Limb (tissue), 2 donors: ENCODE data around the gene SNX33.

Experiments
- DNase-seq, 2 donors: peaks; one replicate each; pipeline ENCODE4 v3.0.0-alpha.2; 2016; ENCODE audit errors: extremely low spot score in 2 of 2

SNX33 gene

DNA sequence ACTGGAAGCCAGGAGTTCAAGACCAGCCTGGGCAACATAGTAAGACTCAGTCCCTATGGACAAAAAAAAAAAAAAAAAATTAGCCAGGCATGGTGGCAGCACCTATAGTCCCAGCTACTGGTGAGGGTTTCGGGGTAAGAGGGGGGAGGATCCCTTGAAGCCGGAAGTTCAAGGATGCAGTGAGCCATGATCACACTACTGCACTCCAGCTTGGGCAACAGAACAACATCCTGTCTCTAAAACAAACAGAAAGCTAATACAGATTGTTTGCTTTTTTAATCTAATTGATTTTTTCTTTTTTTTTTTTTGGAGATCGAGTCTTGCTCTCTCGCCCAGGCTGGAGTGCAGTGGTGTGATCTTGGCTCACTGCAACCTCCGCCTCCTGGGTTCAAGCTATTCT lies 6.1 kb upstream of the SNX33 start:
- DNase-seq, result no peak

DNA sequence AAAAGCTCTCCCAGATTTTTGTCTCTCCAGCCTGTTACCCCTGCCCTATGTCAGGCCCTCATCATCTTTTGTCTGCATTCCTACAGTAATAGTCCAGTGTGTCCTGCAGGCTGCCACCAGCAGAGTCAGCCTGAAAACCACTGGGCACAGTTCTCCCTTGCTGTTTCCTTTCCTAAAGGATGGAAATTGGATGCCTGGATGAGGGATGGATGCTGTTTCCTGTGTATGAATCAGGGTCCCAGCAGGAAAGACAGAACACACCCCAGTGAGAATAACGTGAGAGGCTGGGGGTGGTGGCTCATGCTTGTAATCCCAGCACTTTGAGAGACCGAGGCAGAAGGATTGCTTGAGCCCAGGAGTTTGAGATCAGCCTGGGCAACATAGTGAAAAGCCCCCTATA lies 3.3 kb upstream of the SNX33 start:
- DNase-seq, result no peak

DNA sequence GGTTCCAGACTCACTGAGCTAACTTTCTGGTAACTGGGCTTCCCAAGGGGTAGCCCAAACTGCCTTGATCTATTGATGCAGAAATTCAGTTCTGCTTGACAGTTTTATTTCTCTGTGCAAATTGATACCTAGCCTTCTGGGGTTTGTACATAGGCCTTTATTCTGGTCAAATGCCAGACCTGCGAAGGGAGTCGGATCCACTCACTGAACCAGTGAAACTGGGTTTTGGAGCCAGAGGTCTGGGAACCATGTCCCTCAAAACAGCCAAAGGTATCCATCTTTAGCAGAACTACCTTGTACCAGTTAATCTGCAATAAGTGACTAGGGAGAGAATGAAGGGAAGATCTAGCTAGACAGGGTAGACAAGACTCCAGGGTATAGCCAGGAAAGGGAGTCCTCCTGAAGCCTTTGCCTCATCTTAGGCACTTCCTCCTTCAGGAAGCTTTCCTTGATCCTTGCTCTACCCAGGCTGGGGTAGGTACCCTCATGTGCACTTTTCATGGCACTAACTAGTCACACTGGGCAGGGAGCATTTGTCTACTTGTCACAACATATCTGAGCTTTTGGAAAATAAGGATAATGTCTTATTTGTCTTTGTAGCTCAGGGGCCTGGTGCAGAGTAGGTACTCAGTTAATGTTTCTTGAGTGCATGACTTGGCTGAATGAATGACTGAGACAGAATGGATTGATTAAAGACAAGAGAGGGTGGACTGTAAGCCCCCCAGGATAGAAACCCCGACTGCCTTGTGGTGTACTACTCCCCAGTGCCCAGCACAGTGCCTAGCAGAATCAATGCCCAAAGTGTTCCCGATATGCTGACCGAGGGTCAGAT lies 1.4 kb upstream of the SNX33 start:
- no peak for DNase-seq

DNA sequence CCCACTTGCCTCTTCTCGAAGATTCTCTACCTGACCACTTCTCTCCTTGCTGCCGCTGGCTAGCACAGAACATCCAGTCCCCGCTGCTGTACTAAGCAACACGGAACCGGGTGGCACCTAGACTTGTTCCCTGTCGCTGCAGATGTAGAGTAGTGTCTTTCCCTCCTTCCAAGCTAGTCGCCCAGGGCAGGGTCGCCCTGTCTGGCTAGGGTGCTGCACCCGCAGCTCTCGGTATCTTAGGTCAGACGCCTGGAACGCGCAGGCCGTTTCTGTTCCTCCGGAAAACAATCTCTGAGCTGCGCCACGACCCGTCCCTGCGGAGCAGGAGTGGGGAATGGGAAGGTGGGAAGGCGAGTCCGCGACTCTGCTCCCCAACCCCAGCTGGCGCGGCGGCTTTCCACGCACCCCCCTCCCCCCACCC lies 758 bp upstream of the SNX33 start:
- DNase-seq, result no peak

DNA sequence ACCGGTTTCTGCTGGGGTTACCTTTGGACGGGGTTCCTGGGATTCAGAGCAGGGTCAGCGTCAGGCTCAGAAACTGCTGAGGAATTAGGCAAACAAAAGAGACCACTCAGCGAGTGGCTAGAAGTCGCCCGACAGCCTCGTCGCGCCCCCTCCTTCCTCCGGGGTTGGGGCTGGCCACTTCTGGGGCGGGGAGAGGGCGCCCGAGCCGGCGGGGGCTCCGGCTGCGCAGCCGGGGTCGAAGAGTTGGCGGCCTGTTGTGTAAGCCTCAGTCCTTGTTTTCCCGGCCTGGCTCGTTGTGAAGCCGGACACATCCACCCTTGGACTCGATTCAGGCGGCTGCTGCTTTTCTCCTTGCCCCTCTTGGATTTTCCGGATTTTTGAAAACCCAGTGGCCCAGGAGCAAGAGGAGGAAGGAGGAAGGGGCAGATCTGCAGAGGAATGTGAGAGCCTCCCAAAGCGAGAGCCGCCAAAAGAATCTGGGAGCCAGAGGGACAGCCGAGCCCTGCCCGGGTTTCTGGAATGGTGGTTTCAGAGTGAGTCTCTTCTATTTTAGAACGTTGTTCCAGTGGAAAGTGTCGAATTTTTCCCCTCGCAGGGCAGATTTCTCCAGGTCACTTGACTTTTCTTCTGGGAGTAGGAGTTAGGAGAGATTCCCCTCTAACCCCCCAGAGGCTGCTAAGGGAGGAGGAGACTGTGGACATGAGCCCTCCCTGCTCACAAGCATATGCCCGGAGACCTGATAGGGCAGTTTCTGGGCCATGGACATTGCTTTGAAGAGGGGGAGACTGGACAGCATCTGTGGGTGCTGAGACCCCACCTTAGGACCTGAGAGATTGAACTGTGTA lies 666 bp downstream of the SNX33 start:
- peak in 1 of 2 donors; percentile 61 for DNase-seq

DNA sequence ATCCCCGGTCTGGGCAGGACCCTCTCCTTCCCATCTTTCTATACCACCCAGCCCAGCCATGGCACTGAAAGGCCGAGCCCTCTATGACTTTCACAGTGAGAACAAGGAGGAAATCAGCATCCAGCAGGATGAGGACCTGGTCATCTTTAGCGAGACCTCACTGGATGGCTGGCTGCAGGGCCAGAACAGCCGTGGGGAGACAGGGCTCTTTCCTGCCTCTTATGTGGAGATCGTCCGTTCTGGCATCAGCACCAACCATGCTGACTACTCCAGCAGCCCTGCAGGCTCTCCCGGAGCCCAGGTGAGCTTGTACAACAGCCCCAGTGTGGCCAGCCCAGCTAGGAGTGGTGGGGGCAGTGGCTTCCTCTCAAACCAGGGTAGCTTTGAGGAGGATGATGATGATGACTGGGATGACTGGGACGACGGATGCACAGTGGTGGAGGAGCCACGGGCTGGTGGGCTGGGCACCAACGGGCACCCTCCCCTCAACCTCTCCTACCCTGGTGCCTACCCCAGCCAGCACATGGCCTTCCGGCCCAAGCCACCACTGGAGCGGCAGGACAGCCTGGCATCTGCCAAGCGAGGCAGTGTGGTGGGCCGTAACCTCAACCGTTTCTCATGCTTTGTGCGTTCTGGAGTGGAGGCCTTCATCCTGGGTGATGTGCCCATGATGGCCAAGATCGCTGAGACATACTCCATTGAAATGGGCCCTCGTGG lies 1.5 kb downstream of the SNX33 start:
- no peak for DNase-seq

DNA sequence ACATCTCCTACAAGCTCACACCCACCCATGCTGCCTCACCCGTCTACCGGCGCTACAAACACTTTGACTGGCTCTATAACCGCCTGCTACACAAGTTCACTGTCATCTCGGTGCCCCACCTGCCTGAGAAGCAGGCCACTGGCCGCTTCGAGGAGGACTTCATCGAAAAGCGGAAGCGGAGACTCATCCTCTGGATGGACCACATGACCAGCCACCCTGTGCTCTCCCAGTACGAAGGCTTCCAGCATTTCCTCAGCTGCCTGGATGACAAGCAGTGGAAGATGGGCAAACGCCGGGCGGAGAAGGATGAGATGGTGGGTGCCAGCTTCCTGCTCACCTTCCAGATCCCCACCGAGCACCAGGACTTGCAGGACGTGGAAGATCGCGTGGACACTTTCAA lies 2.1 kb downstream of the SNX33 start:
- no peak for DNase-seq

DNA sequence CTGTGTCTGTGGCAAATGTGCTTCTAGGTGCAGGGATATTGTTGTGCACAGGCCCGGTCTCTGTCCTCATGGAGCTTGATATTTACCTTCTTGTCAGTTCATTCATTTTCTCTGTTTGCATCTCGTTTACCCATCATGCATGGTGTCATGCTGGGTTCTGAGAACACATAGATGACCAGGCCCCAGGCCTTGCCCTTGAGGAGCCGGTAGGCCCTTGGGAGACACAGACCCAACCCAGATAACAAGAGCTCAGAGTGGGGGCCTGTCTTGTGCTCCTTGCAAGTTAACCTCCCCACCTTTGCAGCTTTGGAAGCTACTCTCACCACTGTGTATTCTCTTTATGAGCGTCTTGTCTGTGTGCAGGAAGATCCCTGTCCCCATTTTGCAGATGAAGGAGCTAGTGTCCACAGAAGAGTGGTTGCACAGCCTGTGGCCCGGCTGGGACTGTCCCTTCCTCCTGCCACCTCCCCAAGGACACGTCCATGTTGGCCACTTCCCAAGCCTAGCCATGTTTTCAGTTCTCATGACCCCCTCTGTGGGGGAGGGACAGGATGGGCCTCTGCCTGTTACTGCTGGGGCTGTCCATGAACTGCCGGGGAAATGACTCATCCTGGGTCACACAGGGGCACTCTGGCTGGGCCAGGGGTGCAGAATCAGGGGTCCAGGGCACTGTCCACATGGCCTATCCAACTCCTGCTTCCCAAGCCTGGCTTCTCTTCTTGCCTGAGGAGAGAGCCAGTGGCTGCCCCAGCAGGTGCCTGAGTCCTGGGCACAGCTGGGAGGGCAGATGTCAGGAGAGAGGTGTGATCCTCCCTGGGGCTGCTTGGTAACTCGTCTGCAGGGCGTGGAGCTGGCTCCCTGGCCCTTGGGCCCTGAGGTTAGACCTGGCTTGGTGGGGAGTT lies 3.4 kb downstream of the SNX33 start:
- DNase-seq, result no peak

DNA sequence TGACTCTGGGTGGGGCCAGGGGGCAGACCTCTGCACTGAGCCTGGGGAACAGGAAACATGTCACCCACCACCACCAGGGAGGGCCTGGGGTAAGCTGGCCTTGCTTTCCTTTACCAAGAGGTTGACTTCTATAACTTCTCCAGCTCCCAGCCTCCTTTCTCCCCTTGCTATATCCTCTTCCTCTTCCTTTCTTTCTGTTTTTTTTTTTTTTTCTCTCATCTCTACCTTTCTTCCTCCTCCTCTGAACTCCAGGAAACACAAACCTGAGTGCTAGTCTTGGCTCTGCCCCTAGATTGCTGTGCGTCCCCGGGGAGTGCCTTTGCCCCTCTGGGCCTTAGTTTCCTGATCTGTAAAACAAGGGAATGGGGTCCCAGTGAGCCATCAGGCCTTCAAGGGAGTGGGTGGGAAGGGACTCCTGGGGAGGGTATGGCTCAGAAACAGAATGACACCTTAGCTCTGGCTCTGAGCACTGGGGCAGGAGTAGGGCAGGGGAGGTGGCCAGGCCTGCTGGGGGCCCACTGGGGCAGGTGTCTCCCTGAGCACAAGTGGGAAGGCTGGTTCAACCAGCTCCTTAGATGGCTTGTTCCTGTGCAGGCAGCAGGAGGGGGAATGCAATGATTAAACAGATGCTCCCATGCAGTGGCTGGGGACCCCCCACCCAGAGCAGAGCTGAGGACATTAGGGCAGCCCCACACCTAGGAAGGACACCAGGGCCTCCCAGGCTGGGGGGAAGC lies 4.3 kb downstream of the SNX33 start:
- no peak for DNase-seq

DNA sequence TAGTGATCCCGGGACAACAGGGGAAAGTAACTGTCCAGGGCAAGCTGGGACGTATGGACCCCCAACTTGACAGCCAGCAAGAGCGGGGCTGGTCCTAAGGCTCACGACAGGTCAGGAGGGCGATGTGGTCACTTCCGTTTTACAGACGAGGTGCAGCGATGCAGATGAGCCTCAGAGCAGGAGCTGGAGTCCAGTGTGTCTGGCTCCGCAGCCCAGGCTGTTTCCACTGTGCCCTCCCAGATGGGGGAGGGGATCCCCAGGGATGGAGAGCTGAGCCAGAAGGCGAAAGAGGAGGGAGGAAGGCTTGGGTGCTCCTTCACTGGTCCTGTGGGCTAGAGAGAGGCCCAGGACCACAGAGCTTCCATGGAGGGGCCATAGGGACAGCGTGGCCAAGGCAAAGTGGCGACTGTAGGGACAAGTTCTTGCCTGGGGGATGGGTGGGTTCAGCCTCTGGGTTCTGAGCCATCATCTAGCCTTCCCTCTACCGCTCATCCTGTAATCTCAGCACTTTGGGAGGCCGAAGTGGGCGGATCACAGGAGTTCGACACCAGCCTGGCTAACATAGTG lies 5.7 kb downstream of the SNX33 start:
- DNase-seq, result no peak

DNA sequence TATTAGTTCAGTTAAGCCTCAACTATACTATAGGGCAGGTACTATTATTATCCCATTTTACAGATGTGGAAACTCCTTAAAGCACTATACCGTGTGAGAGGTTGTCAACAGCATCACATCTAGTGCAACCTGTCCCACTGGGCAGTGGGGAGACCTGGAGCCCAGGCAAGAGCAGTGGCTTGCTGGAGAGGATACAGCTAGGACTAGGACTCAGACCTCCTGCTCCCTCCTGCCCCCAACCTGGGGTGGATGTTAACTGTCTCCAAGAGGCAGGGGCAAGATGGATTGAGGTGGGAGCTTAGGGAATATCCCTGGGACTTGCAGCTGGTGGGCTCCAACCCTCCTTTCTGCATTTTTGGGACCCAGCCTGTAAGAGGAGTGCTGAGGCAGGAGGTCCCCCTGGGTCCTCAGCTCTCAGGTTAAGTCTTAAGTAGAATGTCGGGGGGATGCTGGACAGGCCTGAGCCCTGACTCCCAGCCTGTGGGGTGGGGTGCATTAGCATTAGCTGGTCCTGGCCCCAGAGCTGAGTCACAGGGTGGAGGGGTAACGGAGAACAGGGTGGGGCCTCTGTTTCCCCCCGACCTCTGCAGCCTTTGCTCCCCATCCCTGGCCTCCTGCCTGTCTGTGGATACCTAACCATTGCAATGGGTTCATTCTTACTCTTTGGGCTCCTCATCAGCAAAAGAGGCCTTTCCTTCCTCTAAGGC lies 6.6 kb downstream of the SNX33 start:
- DNase-seq, result no peak

DNA sequence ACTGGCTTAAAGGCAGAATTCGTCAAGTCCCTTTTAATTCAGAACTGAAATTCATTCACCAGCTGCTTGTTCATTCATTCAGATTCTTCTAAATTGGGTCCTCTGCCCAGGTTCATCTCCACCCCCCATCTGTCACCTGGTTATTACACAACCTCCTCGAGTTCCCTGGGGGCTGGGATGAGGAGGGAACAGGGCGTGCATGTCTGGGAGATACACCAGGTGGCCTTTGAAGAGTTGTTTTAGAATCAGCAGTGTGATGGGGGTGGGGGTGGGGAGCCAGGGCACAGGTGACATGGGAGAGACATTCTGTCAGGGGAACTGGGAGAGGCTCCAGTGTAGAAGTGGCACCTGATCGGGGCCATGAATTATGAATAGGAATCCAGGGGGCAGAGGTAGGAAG lies 8.2 kb downstream of the SNX33 start:
- DNase-seq, result no peak

DNA sequence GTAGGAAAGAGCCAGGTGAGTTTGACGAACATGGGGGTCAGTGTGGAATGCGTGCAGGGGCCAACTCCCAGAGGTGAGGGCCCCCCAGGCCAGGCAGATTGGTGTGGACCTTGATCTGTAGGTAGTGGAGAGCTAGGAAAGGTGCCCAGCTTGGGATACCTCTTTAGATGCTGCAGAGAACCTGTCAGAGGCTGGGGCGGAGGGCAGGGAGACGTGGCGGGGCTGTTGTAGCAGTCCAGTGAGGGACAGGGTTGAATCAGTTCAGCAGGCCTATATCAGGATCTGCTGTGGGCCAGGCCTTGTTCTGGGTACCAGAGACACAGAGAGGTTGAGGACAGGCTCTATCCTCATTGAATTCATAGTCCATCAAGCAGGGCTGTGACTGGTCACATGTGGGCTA lies 8.6 kb downstream of the SNX33 start:
- DNase-seq, result no peak

DNA sequence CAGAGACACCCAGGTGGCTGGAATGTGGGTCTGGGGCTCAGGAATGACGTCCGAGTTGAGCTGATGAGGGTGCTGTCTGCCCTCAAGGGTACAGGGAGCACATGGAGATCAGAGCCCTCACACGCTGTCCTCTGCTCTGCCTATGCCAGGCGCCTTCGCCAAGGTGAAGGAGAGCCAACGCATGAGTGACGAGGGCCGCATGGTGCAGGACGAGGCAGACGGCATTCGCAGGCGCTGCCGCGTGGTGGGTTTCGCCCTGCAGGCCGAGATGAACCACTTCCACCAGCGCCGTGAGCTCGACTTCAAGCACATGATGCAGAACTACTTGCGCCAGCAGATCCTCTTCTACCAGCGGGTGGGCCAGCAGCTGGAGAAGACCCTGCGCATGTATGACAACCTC lies 9.1 kb downstream of the SNX33 start:
- DNase-seq, result no peak

DNA sequence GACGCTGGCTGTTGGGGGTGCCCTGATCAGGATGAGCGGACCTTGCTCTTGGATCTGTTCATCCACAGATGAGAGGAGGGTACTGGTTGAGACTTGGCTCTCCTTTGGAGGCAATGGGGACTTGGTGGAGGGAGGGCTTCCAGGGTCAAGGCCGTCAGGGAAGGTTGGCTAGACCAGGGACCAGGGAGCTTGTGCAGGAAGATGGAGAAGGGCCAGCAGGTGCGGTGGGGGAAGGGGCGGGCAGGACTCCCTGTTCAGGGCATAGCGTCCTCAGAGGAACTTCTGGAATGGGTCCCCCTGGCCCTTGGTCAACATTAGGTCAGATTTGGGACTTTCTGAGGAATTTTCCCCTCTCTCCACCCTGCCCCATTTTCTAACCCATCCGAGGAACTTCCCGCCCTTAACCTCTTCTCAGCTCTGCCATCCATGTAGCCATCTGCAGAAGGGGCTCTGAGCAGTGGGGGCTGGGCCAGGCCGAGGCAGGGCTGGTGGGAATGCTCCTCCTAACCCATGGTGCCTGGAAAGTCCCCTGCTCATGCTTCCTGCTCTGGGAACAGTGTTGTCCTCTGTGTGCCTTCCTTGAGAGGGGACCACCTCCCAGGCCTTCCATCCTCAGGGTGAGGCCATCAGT lies 11.5 kb downstream of the SNX33 start:
- no peak for DNase-seq

DNA sequence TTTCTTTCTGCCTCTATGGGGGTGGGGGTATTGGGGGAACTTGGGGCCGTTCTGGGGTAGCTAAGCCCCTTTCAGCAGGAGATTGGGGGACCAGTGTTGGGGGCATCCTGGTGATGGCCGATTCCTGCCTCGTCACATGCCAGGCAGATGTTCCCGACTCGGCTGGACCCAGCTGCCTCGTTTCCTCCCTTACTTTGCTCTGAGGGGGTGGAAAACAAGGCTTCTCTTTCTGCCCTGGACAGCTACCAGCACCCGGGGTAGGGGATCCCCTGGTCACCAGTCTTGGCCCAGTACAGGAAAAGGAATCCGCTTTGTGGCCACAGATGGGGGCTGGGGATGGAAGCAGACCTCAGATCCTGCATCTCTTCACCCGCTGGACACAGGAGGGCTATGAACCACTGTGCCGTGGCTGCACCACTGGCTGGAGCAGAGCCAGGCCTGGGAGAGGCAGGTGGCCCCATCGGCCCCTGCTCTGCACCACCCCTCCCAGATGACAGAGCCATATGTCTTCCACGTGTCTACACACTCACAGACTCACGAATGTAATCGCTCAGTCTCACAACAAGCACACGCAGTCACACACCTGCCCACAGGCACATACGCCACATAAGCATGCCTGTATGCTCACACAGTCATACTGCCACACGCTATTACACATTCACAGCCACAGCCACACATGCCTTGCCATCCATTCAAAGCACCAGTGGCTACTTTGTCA lies 12.4 kb downstream of the SNX33 start:
- DNase-seq, result no peak

DNA sequence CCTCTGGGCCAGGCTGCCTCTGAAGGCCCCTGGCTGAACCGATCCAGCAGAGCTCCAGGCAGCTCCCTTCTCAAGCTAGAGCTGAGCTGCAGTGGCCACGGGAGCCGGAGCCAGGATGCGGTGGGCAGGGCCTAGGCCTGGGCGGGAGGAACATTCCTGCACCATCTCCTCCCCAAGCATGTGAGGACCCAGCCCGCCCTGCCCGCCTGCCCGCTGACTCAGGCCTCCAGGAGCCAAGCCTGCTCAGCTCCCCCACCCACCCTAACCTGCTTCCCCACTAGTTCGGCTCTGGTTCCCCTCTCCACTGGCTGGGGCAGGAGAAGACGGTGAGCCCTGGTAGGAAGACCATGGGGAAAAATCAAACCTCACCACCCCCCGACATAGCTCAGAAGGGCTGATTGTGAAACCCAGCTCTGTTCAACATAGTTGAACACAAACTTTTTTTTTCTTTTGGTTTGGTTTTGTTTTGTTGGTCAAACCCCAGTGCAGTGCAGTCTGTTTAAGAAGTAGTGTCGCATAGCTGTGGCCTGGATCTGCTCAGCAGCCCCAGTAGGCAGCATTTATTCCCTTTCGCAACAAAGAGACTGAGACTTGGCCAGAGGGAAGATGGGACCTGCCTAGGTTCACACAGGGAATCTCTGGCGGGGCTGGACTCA lies 13.5 kb downstream of the SNX33 start:
- DNase-seq, result no peak

DNA sequence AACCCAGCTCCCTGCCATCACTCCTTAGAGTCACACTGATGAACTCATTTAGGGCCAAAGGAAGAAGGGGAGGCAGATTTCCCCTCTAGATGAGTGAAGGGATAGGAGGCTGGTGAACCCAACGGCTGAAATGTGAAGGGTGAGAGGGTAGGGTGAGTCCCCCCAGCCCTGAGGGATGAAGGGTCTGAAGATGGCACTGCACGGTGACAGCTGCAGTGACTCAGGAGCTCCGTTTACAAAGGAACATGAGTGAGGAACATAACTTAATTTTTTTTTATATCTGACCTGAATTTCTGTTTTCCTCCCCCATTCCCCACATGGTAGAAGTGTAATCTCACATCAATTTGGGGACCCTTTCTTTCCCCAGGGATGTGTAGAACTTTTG lies 14.0 kb downstream of the SNX33 start:
- no peak for DNase-seq
